SK-N-SH treated with all-trans-retinoic acid at 6 μM for 48 hours (cell line): Measurements from ENCODE around the gene SUFU.
A peak's percentile ranks its signal among the peaks of the same experiment; 100 is the strongest.

Experiments
- ATAC-seq: fragments of 200-7000 bp; cut with Tn5 transposase; 3 replicates; pipeline ENCODE4 v1.9.1; 2020; ENCODE audit warnings: mild to moderate bottlenecking, moderate library complexity
- ARNTL ChIP-seq: fragments of 450-650 bp; formaldehyde crosslinking; IDR thresholded peaks from 2 replicates; pipeline ENCODE4 v1.5.0; 2020; ENCODE audit warnings: low read depth, mild to moderate bottlenecking, moderate library complexity, borderline replicate concordance
- CREB5 ChIP-seq: fragments of 250-450 bp; sonication (Bioruptor Pico); IDR thresholded peaks from 2 replicates; pipeline ENCODE4 v1.5.1; 2020; ENCODE audit warnings: low read depth, mild to moderate bottlenecking, moderate library complexity
- CSDC2 ChIP-seq: fragments of 250-450 bp; sonication (Bioruptor Pico); IDR thresholded peaks from 2 replicates; pipeline ENCODE4 v1.5.0; 2020; ENCODE audit warnings: mild to moderate bottlenecking, moderate library complexity
- CSRNP3 ChIP-seq: fragments of 250-450 bp; sonication (Bioruptor Pico); IDR thresholded peaks from 2 replicates; pipeline ENCODE4 v1.5.1; 2021; ENCODE audit warnings: mild to moderate bottlenecking, moderate library complexity
- ESRRG ChIP-seq: fragments of 250-450 bp; sonication (Bioruptor Pico); IDR thresholded peaks from 2 replicates; pipeline ENCODE4 v1.6.1; 2021; ENCODE audit warnings: mild to moderate bottlenecking
- GLIS3 ChIP-seq: fragments of 250-450 bp; sonication (Bioruptor Pico); IDR thresholded peaks from 2 replicates; pipeline ENCODE4 v1.5.0; 2020; ENCODE audit warnings: mild to moderate bottlenecking, moderate library complexity
- ISL1 ChIP-seq: fragments of 250-450 bp; sonication (Bioruptor Pico); IDR thresholded peaks from 2 replicates; pipeline ENCODE4 v2.1.2; 2022; ENCODE audit warnings: mild to moderate bottlenecking, moderate library complexity
- OSR1 ChIP-seq: fragments of 250-450 bp; sonication (Bioruptor Pico); IDR thresholded peaks from 2 replicates; pipeline ENCODE4 v1.8.0; 2022; ENCODE audit warnings: moderate library complexity, mild to moderate bottlenecking, inconsistent platforms
- PATZ1 ChIP-seq: fragments of 250-450 bp; sonication (Bioruptor Pico); IDR thresholded peaks from 2 replicates; pipeline ENCODE4 v1.8.0; 2020; ENCODE audit warnings: mild to moderate bottlenecking, moderate library complexity, borderline replicate concordance
- POU6F1 ChIP-seq: fragments of 250-450 bp; sonication (Bioruptor Pico); IDR thresholded peaks from 2 replicates; pipeline ENCODE4 v1.8.0; 2021; ENCODE audit warnings: low read depth, mild to moderate bottlenecking, moderate library complexity, borderline replicate concordance
- PPARA ChIP-seq: fragments of 250-450 bp; sonication (Bioruptor Pico); IDR thresholded peaks from 2 replicates; pipeline ENCODE4 v1.5.0; 2020; ENCODE audit warnings: mild to moderate bottlenecking, borderline replicate concordance
- RARB ChIP-seq: fragments of 250-450 bp; sonication (Bioruptor Pico); IDR thresholded peaks from 2 replicates; pipeline ENCODE4 v1.8.0; 2021; ENCODE audit warnings: mild to moderate bottlenecking, moderate library complexity
- SNAI2 ChIP-seq: fragments of 250-450 bp; sonication (Bioruptor Pico); IDR thresholded peaks from 2 replicates; pipeline ENCODE4 v1.5.0; 2020; ENCODE audit warnings: mild to moderate bottlenecking, moderate library complexity
- TOX ChIP-seq: fragments of 250-450 bp; sonication (Bioruptor Pico); IDR thresholded peaks from 2 replicates; pipeline ENCODE4 v1.8.0; 2021; ENCODE audit warnings: mild to moderate bottlenecking, moderate library complexity, borderline replicate concordance
- TSHZ2 ChIP-seq: fragments of 250-450 bp; sonication (Bioruptor Pico); IDR thresholded peaks from 2 replicates; pipeline ENCODE4 v1.5.0; 2020; ENCODE audit warnings: mild to moderate bottlenecking, moderate library complexity
- ZC3H10 ChIP-seq: fragments of 250-450 bp; sonication (Bioruptor Pico); IDR thresholded peaks from 2 replicates; pipeline ENCODE4 v1.5.1; 2021; ENCODE audit warnings: mild to moderate bottlenecking, moderate library complexity
- ZFP3 ChIP-seq: fragments of 250-450 bp; sonication (Bioruptor Pico); IDR thresholded peaks from 2 replicates; pipeline ENCODE4 v1.5.0; 2020; ENCODE audit warnings: mild to moderate bottlenecking, moderate library complexity
- ZFP30 ChIP-seq: fragments of 450-650 bp; formaldehyde crosslinking; IDR thresholded peaks from 2 replicates; pipeline ENCODE4 v1.5.0; 2022; ENCODE audit warnings: mild to moderate bottlenecking, moderate library complexity
- ZNF565 ChIP-seq: fragments of 450-650 bp; formaldehyde crosslinking; conservative IDR thresholded peaks from 2 replicates; pipeline ENCODE4 v1.5.0; 2020; ENCODE audit warnings: low read depth, mild to moderate bottlenecking, moderate library complexity
- ZNF70 ChIP-seq: fragments of 450-650 bp; formaldehyde crosslinking; IDR thresholded peaks from 2 replicates; pipeline ENCODE4 v1.5.0; 2020; ENCODE audit warnings: mild to moderate bottlenecking, moderate library complexity

Gene SUFU

GRCh38 chr10:102646610-102647442 is 143.1 kb downstream of the SUFU start:
- ATAC-seq: peak; percentile 50
- no peak for TF ChIP-seq PATZ1 (CRISPR knock-in tag)

- no peak for ATAC-seq
- TF ChIP-seq TOX (no peak), GLIS3 (CRISPR knock-in tag) (no peak), ZFP30 (CRISPR knock-in tag) (no peak), TSHZ2 (no peak), ISL1 (no peak), ZFP3 (CRISPR knock-in tag) (no peak), ESRRG (CRISPR knock-in tag) (no peak), SNAI2 (no peak), CSRNP3 (no peak)
- TF ChIP-seq, all 23 proteins: peak for 0
Measured at GRCh38 chr10:102647443-102648268, 143.9 kb downstream of the SUFU start.

- no peak for TF ChIP-seq CSRNP3
Measured at GRCh38 chr10:102648269-102648888, 144.6 kb downstream of the SUFU start.

GRCh38 chr10:102648889-102649796 is 145.4 kb downstream of the SUFU start:
- no peak for TF ChIP-seq PPARA
- no peak for TF ChIP-seq CSDC2
- TF ChIP-seq ESRRG (CRISPR knock-in tag): no peak
- no peak for TF ChIP-seq CREB5 (CRISPR knock-in tag)
- TF ChIP-seq ZNF70 (CRISPR knock-in tag): no peak
- TF ChIP-seq TOX: no peak
- no peak for TF ChIP-seq ARNTL (CRISPR knock-in tag)
- TF ChIP-seq POU6F1: no peak
- TF ChIP-seq SNAI2: no peak
- TF ChIP-seq ZFP30 (CRISPR knock-in tag): no peak
- no peak for TF ChIP-seq RARB
- no peak for TF ChIP-seq OSR1
- TF ChIP-seq ZNF565 (CRISPR knock-in tag): no peak
- TF ChIP-seq ZC3H10 (CRISPR knock-in tag): no peak
- TF ChIP-seq, all 23 proteins: peak for 0
- no peak for ATAC-seq

More at GRCh38 chr10:102648269-102648888, 144.6 kb downstream of the SUFU start:
- ATAC-seq: no peak
